NCI-H2029 (cell line): ENCODE data around the gene ZNF483.
"Not testable (repeated sequence)": the region's sequence is repeated elsewhere in the genome, so short reads cannot be mapped to it uniquely, and the experiment has no call there.

Experiments used
- DNase-seq: peaks from one replicate; lab custom pipeline; 2025; lab: John Stamatoyannopoulos, UW

The ZNF483 gene

GRCh38 chr9:111525056-111525977, at the start of gene ZNF483:
TSS of gene ZNF483 (plus strand) at chr9:111525179. CDS start at chr9:111527396, 2,217 bp downstream.
- peak; percentile 83 for DNase-seq

GRCh38 chr9:111475195-111475594, 49.8 kb upstream of the ZNF483 start:
- DNase-seq, result no peak

GRCh38 chr9:111477677-111478076, 47.3 kb upstream of the ZNF483 start:
- no peak for DNase-seq

- peak; percentile 60 for DNase-seq
Measured at GRCh38 chr9:111481885-111482636, 42.9 kb upstream of the ZNF483 start.

- DNase-seq, result peak; percentile 58
Measured at GRCh38 chr9:111482694-111483438, 42.1 kb upstream of the ZNF483 start.

- DNase-seq, result peak; percentile 53
Measured at GRCh38 chr9:111483439-111483857, 41.5 kb upstream of the ZNF483 start.

GRCh38 chr9:111483858-111484571, 41.0 kb upstream of the ZNF483 start, which contains the start of gene ECPAS:
TSS of gene ECPAS (minus strand) at chr9:111484383. CDS start at chr9:111472918, 11,465 bp downstream.
- peak; percentile 56 for DNase-seq

GRCh38 chr9:111484572-111484894, 40.4 kb upstream of the ZNF483 start:
- no peak for DNase-seq

GRCh38 chr9:111497196-111497595, 27.8 kb upstream of the ZNF483 start:
- DNase-seq, result not testable (repeated sequence)

- DNase-seq, result no peak
Measured at GRCh38 chr9:111501005-111501562, 23.9 kb upstream of the ZNF483 start.

- no peak for DNase-seq
Measured at GRCh38 chr9:111501648-111502047, 23.3 kb upstream of the ZNF483 start.

GRCh38 chr9:111502506-111502905, 22.5 kb upstream of the ZNF483 start:
- no peak for DNase-seq

GRCh38 chr9:111511581-111511980, 13.4 kb upstream of the ZNF483 start:
- DNase-seq, result not testable (repeated sequence)

GRCh38 chr9:111514967-111515366, 10.0 kb upstream of the ZNF483 start:
- DNase-seq, result no peak

- no peak for DNase-seq
Measured at GRCh38 chr9:111516061-111516465, 8.9 kb upstream of the ZNF483 start.

- DNase-seq, result no peak
Measured at GRCh38 chr9:111524731-111525055, 286 bp upstream of the ZNF483 start.

GRCh38 chr9:111527347-111527746, 2.4 kb downstream of the ZNF483 start:
- no peak for DNase-seq

- DNase-seq, result no peak
Measured at GRCh38 chr9:111529787-111530186, 4.8 kb downstream of the ZNF483 start.

GRCh38 chr9:111531716-111532115, 6.7 kb downstream of the ZNF483 start:
- no peak for DNase-seq

GRCh38 chr9:111533099-111533790, 8.3 kb downstream of the ZNF483 start:
- no peak for DNase-seq
